KMS-11 (cell line): ENCODE results near the gene PDCD4.

Experiments used
- H2AFZ ChIP-seq: fragments of 200-600 bp; sonication (generic); 2 replicates; pipeline ENCODE4 v1.6.1; 2016; ENCODE audit warnings: antibody characterized with exemption, mixed run types, low read depth
- H3K27ac ChIP-seq: fragments of 200-600 bp; sonication (generic); 2 replicates; pipeline ENCODE4 v1.6.1; 2016; ENCODE audit warnings: mild to moderate bottlenecking, mixed run types
- H3K27me3 ChIP-seq: fragments of 200-600 bp; sonication (generic); 2 replicates; pipeline ENCODE4 v1.6.1; 2017; ENCODE audit warnings: mild to moderate bottlenecking, low read depth, mixed run types, moderate library complexity; ENCODE audit not compliant: insufficient read depth
- H3K36me3 ChIP-seq: fragments of 200-600 bp; sonication (generic); 2 replicates; pipeline ENCODE4 v1.6.1; 2017; ENCODE audit warnings: mild to moderate bottlenecking, mixed run types; ENCODE audit not compliant: insufficient read depth
- H3K4me1 ChIP-seq: fragments of 200-600 bp; sonication (generic); 2 replicates; pipeline ENCODE4 v1.6.1; 2016; ENCODE audit warnings: mild to moderate bottlenecking, low read depth, mixed run types; ENCODE audit not compliant: poor library complexity, severe bottlenecking
- H3K4me2 ChIP-seq: fragments of 200-600 bp; sonication (generic); 2 replicates; pipeline ENCODE4 v1.7.0; 2016; ENCODE audit warnings: mild to moderate bottlenecking, mixed run types
- H3K4me3 ChIP-seq: fragments of 200-600 bp; sonication (generic); IDR thresholded peaks from 2 replicates; pipeline ENCODE4 v1.6.1; 2017; ENCODE audit warnings: low read depth, low read length, mixed read lengths; ENCODE audit not compliant: insufficient read depth
- H3K79me2 ChIP-seq: fragments of 200-600 bp; sonication (generic); 2 replicates; pipeline ENCODE4 v1.6.1; 2016; ENCODE audit warnings: low read depth, mixed run types; ENCODE audit not compliant: insufficient read depth
- H3K9ac ChIP-seq: fragments of 200-600 bp; sonication (generic); 2 replicates; pipeline ENCODE4 v1.6.1; 2016; ENCODE audit warnings: mild to moderate bottlenecking, mixed run types
- H4K20me1 ChIP-seq: fragments of 200-600 bp; sonication (generic); 2 replicates; pipeline ENCODE4 v1.6.1; 2016; ENCODE audit warnings: mild to moderate bottlenecking, mixed run types; ENCODE audit not compliant: insufficient read depth
- TF ChIP-seq, protein P1 (sequence below): fragments of 200-600 bp; sonication (generic); conservative IDR thresholded peaks from 2 replicates; pipeline ENCODE4 v1.6.1; 2017; ENCODE audit warnings: low read depth, mild to moderate bottlenecking, antibody characterized with exemption, low read length, moderate library complexity, mixed read lengths

Gene PDCD4

DNA sequence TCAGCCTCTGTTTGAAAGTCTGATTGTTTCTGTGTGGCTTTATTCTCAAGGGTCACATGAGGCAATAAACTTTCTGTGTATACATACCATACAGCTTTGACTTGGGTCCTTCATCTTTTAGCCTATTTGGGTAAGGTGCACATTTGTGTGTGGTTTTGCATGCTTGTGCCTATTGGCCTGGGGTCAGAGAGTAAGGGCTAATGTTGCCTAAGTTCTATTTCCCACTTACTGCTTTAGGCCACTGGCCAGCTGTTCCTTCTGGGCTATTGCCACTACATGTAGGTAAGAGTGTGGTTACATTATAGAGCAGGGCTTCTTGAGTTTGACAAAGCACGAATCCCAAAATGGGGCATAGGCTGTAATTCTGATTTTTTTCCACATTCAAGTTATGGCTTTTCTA is 25.5 kb downstream of the PDCD4 start:
- H3K27me3 ChIP-seq, result no peaks in the 10 kb centered on the region
- H2AFZ ChIP-seq, result no peak overlapping the region
- TF ChIP-seq, protein P1, sequence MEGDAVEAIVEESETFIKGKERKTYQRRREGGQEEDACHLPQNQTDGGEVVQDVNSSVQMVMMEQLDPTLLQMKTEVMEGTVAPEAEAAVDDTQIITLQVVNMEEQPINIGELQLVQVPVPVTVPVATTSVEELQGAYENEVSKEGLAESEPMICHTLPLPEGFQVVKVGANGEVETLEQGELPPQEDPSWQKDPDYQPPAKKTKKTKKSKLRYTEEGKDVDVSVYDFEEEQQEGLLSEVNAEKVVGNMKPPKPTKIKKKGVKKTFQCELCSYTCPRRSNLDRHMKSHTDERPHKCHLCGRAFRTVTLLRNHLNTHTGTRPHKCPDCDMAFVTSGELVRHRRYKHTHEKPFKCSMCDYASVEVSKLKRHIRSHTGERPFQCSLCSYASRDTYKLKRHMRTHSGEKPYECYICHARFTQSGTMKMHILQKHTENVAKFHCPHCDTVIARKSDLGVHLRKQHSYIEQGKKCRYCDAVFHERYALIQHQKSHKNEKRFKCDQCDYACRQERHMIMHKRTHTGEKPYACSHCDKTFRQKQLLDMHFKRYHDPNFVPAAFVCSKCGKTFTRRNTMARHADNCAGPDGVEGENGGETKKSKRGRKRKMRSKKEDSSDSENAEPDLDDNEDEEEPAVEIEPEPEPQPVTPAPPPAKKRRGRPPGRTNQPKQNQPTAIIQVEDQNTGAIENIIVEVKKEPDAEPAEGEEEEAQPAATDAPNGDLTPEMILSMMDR, result no peak
- peaks cover 65% of the 10 kb centered on the region for H3K4me1 ChIP-seq
- H3K4me3 ChIP-seq, result no peak overlapping the region
- H3K36me3 ChIP-seq, result no peaks in the 10 kb centered on the region
- peak overlapping the region; percentile 5; the same call in 1 of the 2 replicates for H3K27ac ChIP-seq
- H3K9ac ChIP-seq, result no peak overlapping the region
- no peaks in the 10 kb centered on the region for H3K79me2 ChIP-seq
- peak overlapping the region; percentile 33; the same call in 1 of the 2 replicates for H3K4me2 ChIP-seq
- H4K20me1 ChIP-seq, result no peaks in the 10 kb centered on the region

- Histone ChIP-seq H3K79me2 (no peaks in the 10 kb centered on the region), H2AFZ (no peak overlapping the region), H3K4me3 (no peak overlapping the region), H3K4me1 (peaks cover 71% of the 10 kb centered on the region), H3K36me3 (no peaks in the 10 kb centered on the region), H3K27ac (no peak overlapping the region), H3K9ac (no peak overlapping the region), H4K20me1 (no peaks in the 10 kb centered on the region), H3K27me3 (no peaks in the 10 kb centered on the region), H3K4me2 (no peak overlapping the region)
- TF ChIP-seq, protein P1, result no peak
Measured at GRCh38 chr10:110898391-110898790, 26.7 kb downstream of the PDCD4 start.

DNA sequence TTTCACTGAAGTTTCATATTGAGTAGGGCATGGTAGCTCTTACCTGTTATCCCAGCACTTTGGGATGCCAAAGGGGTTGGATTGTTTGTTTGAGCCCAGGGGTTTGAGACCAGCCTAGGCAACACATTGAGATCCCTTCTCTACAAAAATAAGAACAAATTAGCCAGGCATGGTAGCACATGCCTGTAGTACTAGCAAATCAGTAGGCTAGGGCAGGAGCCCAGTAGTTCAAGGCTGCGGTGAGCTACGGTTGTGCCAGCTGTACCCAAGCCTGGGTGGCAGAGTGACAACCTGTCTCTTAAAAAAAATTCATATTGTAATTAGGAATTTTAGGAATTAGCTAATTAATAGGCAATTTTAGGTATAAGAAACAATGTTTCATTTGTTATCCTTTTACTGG is 29.3 kb downstream of the PDCD4 start:
- H3K36me3 ChIP-seq, result no peaks in the 10 kb centered on the region
- no peak overlapping the region for H3K4me2 ChIP-seq
- no peaks in the 10 kb centered on the region for H3K79me2 ChIP-seq
- peaks cover 83% of the 10 kb centered on the region for H3K4me1 ChIP-seq
- no peaks in the 10 kb centered on the region for H3K27me3 ChIP-seq
- TF ChIP-seq, protein P1, result no peak
- no peak overlapping the region for H3K9ac ChIP-seq
- H4K20me1 ChIP-seq, result no peaks in the 10 kb centered on the region
- H3K27ac ChIP-seq, result no peak overlapping the region; the same call in 1 of the 2 replicates
- H2AFZ ChIP-seq, result no peak overlapping the region
- no peak overlapping the region for H3K4me3 ChIP-seq

GRCh38 chr10:110901954-110902819 is 30.5 kb downstream of the PDCD4 start:
- H2AFZ ChIP-seq, result no peak overlapping the region
- peaks cover 71% of the 10 kb centered on the region for H3K4me1 ChIP-seq
- no peaks in the 10 kb centered on the region for H3K27me3 ChIP-seq
- H3K4me2 ChIP-seq, result peak overlapping the region; percentile 65
- no peaks in the 10 kb centered on the region for H4K20me1 ChIP-seq
- no peak overlapping the region for H3K4me3 ChIP-seq
- no peaks in the 10 kb centered on the region for H3K79me2 ChIP-seq
- H3K27ac ChIP-seq, result peak overlapping the region; percentile 78
- TF ChIP-seq, protein P1, result no peak
- peak overlapping the region; percentile 32; the same call in 1 of the 2 replicates for H3K9ac ChIP-seq
- no peaks in the 10 kb centered on the region for H3K36me3 ChIP-seq
